ENCODE results near the gene CCDC158. TPM values are rescaled to one million over a fixed set of nuclear protein-coding genes. Genes with fewer than 3 reads are reported as not detected.

CCDC158 gene
- polyA plus RNA-seq, 2 of the 4 experiments (the other 2 are of a cell fraction) = 0.06 TPM; not detected in 1

DNA sequence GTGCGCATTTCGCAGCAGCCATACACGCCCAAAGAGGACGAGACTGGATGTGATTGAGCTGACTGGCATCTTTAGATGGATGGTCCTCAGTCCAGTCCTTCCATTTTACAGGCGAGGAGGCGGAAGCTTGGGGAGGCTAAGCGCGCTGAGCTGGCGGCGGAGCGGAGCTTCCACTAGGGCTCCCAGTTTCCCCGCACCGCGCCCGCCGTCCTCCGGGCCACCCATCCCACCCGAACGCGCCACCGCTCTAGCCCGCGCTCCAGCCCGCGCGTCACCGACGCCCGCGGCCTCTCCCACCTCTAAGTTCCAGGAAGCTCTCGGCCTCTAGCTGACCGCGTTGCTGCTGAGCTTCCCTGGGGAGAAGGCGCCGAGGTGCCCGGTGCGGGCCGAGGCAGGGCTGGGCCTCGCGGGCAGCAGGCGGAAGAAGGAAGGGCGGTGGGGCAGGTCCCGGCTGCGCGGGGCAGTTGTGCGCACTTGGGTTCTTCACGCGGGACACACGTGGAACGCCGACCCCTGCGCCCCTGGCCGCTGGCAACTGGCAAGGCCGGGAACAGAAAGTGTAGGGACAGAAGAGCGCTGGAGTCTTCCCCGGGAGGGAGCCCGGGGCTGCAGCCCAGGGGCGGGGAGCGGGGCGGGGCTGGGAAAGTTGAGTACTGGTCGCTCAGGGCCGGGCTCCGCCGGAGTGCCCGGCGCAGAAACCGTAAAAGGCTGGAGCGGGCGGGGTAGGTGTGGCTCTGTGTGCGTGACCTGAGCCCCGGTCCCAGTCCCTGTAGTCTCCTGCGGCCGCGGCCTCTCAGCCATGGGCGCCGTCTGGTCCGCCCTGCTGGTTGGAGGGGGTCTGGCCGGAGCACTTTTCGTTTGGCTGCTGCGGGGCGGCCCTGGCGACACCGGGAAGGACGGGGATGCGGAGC is 114.7 kb downstream of the CCDC158 start, which contains the start of gene STBD1:
STBD1 (plus strand) TSS at position 763 of the 911 bp plus-strand sequence; CDS start at position 800, 37 bp downstream.
- ChIA-PET POLR2A (interaction anchor here (0.6 to 1.9 kb wide), 4 partner anchors 72 to 158 kb away, joined by 3 to 8 read pairs (median 4); partner anchors contain the start of gene NUP54), CTCF (interaction anchor here (0.7 to 4.6 kb wide), 15 partner anchors 10 to 641 kb away, joined by 3 to 34 read pairs (median 4); partner anchors contain the start of gene FAM47E)
- 3% methylated on average over 12 of the region's 85 CpGs for WGBS (ENCODE audit: missing lambda C conversion rate)
- DNase-seq (ENCODE audit: low read depth in 1 of 2, low spot score in 1 of 2) = peak; percentile 44 to 69
- Histone ChIP-seq H3K4me2 (peak within 1 kb of the TSS; percentile 86), H3K4me1 (peaks cover 28% of the 10 kb centered on the region), H3K9me3 (no peaks in the 10 kb centered on the region), H3K27ac (peak within 1 kb of the TSS; percentile 97 to 99), H3K4me3 (peak within 1 kb of the TSS; percentile 93)
- FAIRE-seq = no peak
- peak; percentile 84 to 89 for ATAC-seq
- TF ChIP-seq MAFK (IDR thresholded peaks at IDR 0.05; ENCODE audit: partially characterized antibody) (peak; percentile 53), POLR2A (IDR thresholded peaks at IDR 0.05; ENCODE audit: low read length) (peak; percentile 41), KDM5A (IDR thresholded peaks at IDR 0.05) (no peak), EHMT2 (IDR thresholded peaks at IDR 0.05; ENCODE audit: low read depth) (no peak), CHD2 (IDR thresholded peaks at IDR 0.05; ENCODE audit: low read length, partially characterized antibody) (no peak), JUN (IDR thresholded peaks at IDR 0.05) (peak in 1 of 2 experiments; percentile 49; a peak in 2 of 5 replicates), ESRRA (IDR thresholded peaks at IDR 0.05; ENCODE audit: borderline replicate concordance, low read length) (no peak), TFCP2L1 (CRISPR knock-in tag; IDR thresholded peaks at IDR 0.05) (no peak), EP300 (IDR thresholded peaks at IDR 0.05) (no peak), ZNF302 (CRISPR knock-in tag; IDR thresholded peaks at IDR 0.05) (no peak), HDAC2 (IDR thresholded peaks at IDR 0.05) (no peak; the same call in 1 of the 2 replicates), JUNB (IDR thresholded peaks at IDR 0.05) (no peak), RARB (CRISPR knock-in tag; IDR thresholded peaks at IDR 0.05) (no peak), TP53 (CRISPR knock-in tag; IDR thresholded peaks at IDR 0.05) (no peak), CHD4 (IDR thresholded peaks at IDR 0.05; ENCODE audit: borderline replicate concordance) (no peak), RNF2 (IDR thresholded peaks at IDR 0.05; ENCODE audit: borderline replicate concordance, low read depth) (no peak), MYC (IDR thresholded peaks at IDR 0.05; ENCODE audit: borderline replicate concordance, low read length) (no peak), FOXS1 (CRISPR knock-in tag; IDR thresholded peaks at IDR 0.05) (no peak), HOXB13 (CRISPR knock-in tag; IDR thresholded peaks at IDR 0.05; ENCODE audit: low read depth) (no peak), ZSCAN20 (CRISPR knock-in tag; IDR thresholded peaks at IDR 0.05) (no peak), CBX8 (IDR thresholded peaks at IDR 0.05) (no peak), PHF8 (IDR thresholded peaks at IDR 0.05; ENCODE audit: borderline replicate concordance, low read depth) (peak; percentile 33), NR3C1 (IDR thresholded peaks at IDR 0.05) (no peak), POLR2AphosphoS2 (conservative IDR thresholded peaks at IDR 0.05; ENCODE audit: low read length) (no peak), SMC3 (IDR thresholded peaks at IDR 0.05) (no peak), FOSL2 (IDR thresholded peaks at IDR 0.05) (no peak), FOSL2 (CRISPR knock-in tag; IDR thresholded peaks at IDR 0.05) (no peak)
- TF ChIP-seq, protein P1, sequence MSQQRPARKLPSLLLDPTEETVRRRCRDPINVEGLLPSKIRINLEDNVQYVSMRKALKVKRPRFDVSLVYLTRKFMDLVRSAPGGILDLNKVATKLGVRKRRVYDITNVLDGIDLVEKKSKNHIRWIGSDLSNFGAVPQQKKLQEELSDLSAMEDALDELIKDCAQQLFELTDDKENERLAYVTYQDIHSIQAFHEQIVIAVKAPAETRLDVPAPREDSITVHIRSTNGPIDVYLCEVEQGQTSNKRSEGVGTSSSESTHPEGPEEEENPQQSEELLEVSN (IDR thresholded peaks at IDR 0.05; ENCODE audit: borderline replicate concordance, low read depth) = no peak; the same call in 1 of the 2 replicates
- TF ChIP-seq, protein P2, sequence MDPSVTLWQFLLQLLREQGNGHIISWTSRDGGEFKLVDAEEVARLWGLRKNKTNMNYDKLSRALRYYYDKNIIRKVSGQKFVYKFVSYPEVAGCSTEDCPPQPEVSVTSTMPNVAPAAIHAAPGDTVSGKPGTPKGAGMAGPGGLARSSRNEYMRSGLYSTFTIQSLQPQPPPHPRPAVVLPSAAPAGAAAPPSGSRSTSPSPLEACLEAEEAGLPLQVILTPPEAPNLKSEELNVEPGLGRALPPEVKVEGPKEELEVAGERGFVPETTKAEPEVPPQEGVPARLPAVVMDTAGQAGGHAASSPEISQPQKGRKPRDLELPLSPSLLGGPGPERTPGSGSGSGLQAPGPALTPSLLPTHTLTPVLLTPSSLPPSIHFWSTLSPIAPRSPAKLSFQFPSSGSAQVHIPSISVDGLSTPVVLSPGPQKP (IDR thresholded peaks at IDR 0.05; ENCODE audit: low read depth, low read length) = no peak
- TF ChIP-seq, protein P3, sequence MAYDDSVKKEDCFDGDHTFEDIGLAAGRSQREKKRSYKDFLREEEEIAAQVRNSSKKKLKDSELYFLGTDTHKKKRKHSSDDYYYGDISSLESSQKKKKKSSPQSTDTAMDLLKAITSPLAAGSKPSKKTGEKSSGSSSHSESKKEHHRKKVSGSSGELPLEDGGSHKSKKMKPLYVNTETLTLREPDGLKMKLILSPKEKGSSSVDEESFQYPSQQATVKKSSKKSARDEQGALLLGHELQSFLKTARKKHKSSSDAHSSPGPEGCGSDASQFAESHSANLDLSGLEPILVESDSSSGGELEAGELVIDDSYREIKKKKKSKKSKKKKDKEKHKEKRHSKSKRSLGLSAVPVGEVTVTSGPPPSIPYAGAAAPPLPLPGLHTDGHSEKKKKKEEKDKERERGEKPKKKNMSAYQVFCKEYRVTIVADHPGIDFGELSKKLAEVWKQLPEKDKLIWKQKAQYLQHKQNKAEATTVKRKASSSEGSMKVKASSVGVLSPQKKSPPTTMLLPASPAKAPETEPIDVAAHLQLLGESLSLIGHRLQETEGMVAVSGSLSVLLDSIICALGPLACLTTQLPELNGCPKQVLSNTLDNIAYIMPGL (CRISPR knock-in tag; IDR thresholded peaks at IDR 0.05; ENCODE audit: borderline replicate concordance) = no peak
- TF ChIP-seq, protein P4, sequence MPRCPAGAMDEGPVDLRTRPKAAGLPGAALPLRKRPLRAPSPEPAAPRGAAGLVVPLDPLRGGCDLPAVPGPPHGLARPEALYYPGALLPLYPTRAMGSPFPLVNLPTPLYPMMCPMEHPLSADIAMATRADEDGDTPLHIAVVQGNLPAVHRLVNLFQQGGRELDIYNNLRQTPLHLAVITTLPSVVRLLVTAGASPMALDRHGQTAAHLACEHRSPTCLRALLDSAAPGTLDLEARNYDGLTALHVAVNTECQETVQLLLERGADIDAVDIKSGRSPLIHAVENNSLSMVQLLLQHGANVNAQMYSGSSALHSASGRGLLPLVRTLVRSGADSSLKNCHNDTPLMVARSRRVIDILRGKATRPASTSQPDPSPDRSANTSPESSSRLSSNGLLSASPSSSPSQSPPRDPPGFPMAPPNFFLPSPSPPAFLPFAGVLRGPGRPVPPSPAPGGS (IDR thresholded peaks at IDR 0.05) = peak; percentile 69; the same call in 1 of the 3 replicates
- TF ChIP-seq, protein P5, sequence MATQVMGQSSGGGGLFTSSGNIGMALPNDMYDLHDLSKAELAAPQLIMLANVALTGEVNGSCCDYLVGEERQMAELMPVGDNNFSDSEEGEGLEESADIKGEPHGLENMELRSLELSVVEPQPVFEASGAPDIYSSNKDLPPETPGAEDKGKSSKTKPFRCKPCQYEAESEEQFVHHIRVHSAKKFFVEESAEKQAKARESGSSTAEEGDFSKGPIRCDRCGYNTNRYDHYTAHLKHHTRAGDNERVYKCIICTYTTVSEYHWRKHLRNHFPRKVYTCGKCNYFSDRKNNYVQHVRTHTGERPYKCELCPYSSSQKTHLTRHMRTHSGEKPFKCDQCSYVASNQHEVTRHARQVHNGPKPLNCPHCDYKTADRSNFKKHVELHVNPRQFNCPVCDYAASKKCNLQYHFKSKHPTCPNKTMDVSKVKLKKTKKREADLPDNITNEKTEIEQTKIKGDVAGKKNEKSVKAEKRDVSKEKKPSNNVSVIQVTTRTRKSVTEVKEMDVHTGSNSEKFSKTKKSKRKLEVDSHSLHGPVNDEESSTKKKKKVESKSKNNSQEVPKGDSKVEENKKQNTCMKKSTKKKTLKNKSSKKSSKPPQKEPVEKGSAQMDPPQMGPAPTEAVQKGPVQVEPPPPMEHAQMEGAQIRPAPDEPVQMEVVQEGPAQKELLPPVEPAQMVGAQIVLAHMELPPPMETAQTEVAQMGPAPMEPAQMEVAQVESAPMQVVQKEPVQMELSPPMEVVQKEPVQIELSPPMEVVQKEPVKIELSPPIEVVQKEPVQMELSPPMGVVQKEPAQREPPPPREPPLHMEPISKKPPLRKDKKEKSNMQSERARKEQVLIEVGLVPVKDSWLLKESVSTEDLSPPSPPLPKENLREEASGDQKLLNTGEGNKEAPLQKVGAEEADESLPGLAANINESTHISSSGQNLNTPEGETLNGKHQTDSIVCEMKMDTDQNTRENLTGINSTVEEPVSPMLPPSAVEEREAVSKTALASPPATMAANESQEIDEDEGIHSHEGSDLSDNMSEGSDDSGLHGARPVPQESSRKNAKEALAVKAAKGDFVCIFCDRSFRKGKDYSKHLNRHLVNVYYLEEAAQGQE (IDR thresholded peaks at IDR 0.05) = no peak
- TF ChIP-seq, protein P6, sequence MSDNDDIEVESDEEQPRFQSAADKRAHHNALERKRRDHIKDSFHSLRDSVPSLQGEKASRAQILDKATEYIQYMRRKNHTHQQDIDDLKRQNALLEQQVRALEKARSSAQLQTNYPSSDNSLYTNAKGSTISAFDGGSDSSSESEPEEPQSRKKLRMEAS (IDR thresholded peaks at IDR 0.05) = peak; percentile 87

Data from A549 (cell line).